ENCODE measurements around the gene OSBPL6.

DNA sequence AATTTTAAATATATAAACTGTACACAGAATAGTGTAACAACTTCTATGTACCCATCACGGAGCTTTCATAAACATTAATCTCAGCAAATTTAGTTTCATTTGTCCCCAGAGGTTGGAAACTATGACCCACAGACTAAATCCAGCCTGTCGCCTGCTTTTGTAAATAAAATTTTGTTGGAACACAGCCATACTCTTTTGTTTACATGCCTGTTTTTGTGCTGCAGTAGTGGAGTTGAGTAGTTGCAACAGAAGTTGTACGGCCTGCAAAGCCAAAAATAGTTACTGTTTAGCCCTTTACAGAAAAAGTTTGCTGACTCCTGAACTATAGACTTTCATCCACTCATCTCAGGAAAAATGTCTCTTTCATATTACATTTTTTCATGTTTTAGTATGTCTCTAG lies 42.3 kb upstream of the OSBPL6 start:
- TF ChIP-seq, protein P1, sequence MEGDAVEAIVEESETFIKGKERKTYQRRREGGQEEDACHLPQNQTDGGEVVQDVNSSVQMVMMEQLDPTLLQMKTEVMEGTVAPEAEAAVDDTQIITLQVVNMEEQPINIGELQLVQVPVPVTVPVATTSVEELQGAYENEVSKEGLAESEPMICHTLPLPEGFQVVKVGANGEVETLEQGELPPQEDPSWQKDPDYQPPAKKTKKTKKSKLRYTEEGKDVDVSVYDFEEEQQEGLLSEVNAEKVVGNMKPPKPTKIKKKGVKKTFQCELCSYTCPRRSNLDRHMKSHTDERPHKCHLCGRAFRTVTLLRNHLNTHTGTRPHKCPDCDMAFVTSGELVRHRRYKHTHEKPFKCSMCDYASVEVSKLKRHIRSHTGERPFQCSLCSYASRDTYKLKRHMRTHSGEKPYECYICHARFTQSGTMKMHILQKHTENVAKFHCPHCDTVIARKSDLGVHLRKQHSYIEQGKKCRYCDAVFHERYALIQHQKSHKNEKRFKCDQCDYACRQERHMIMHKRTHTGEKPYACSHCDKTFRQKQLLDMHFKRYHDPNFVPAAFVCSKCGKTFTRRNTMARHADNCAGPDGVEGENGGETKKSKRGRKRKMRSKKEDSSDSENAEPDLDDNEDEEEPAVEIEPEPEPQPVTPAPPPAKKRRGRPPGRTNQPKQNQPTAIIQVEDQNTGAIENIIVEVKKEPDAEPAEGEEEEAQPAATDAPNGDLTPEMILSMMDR (IDR thresholded peaks at IDR 0.05): no peak
- no peak for TF ChIP-seq POLR2A (IDR thresholded peaks at IDR 0.05)
- no peak for TF ChIP-seq EP300 (IDR thresholded peaks at IDR 0.05)
- TF ChIP-seq POLR2AphosphoS5 (IDR thresholded peaks at IDR 0.05): no peak

Measured in sigmoid colon (tissue), 4 donors.